Inflammatory macrophage (primary cell): Measurements from ENCODE around the gene PRKACB.
"Not testable (repeated sequence)": the region's sequence is repeated elsewhere in the genome, so short reads cannot be mapped to it uniquely, and the experiment has no call there.

Source experiments
- DNase-seq, 2 donors: peaks; one replicate each; pipeline ENCODE4 v3.0.0-alpha.2; 2020 to 2022

Gene PRKACB

GRCh38 chr1:84223751-84224432, 79.8 kb downstream of the PRKACB start:
- no peak for DNase-seq

- DNase-seq, result no peak
These were observed 80.8 kb downstream of the PRKACB start for GRCh38 chr1:84224905-84225304.

GRCh38 chr1:84225646-84226045, 81.6 kb downstream of the PRKACB start:
- peak; percentile 47 to 55 for DNase-seq

GRCh38 chr1:84232676-84233075, 88.6 kb downstream of the PRKACB start:
- DNase-seq, result not testable (repeated sequence)

GRCh38 chr1:84236256-84236655, 92.2 kb downstream of the PRKACB start:
- peak; percentile 11 to 18 for DNase-seq

- no peak for DNase-seq
These were observed 98.6 kb downstream of the PRKACB start for GRCh38 chr1:84242641-84243040.

- DNase-seq, result no peak
These were observed 101.5 kb downstream of the PRKACB start for GRCh38 chr1:84245563-84245962.

GRCh38 chr1:84246213-84246612, 102.1 kb downstream of the PRKACB start:
- peak; percentile 11 to 20 for DNase-seq

GRCh38 chr1:84247425-84248220, 103.6 kb downstream of the PRKACB start:
- DNase-seq, result no peak

GRCh38 chr1:84250668-84251067, 106.6 kb downstream of the PRKACB start:
- DNase-seq, result no peak

GRCh38 chr1:84253036-84253435, 109.0 kb downstream of the PRKACB start:
- DNase-seq, result no peak

GRCh38 chr1:84253891-84254290, 109.8 kb downstream of the PRKACB start:
- no peak for DNase-seq

- no peak for DNase-seq
These were observed 110.7 kb downstream of the PRKACB start for GRCh38 chr1:84254703-84255238.

- DNase-seq, result no peak
These were observed 111.5 kb downstream of the PRKACB start for GRCh38 chr1:84255582-84255981.

- DNase-seq, result no peak
These were observed 113.5 kb downstream of the PRKACB start for GRCh38 chr1:84257617-84258016.

GRCh38 chr1:84259376-84259775, 115.3 kb downstream of the PRKACB start:
- DNase-seq, result no peak

- DNase-seq, result no peak
These were observed 115.9 kb downstream of the PRKACB start for GRCh38 chr1:84259989-84260388.

- no peak for DNase-seq
These were observed 116.9 kb downstream of the PRKACB start for GRCh38 chr1:84260852-84261518.

- peak in 1 of 2 donors; percentile 35 for DNase-seq
These were observed 120.9 kb downstream of the PRKACB start for GRCh38 chr1:84264961-84265360.

GRCh38 chr1:84265867-84266266, 121.8 kb downstream of the PRKACB start:
- no peak for DNase-seq

GRCh38 chr1:84266748-84267147, 122.7 kb downstream of the PRKACB start:
- DNase-seq, result no peak

GRCh38 chr1:84267476-84267875, 123.4 kb downstream of the PRKACB start:
- no peak for DNase-seq

- DNase-seq, result no peak
These were observed 124.3 kb downstream of the PRKACB start for GRCh38 chr1:84268346-84268745.
